Limb (tissue), 2 donors: ENCODE data around the gene RIC3.

ENCODE experiments used
- DNase-seq, 2 donors: peaks; one replicate each; pipeline ENCODE4 v3.0.0-alpha.2; 2016; ENCODE audit errors: extremely low spot score in 2 of 2

Gene RIC3

GRCh38 chr11:8105666-8106065 is 63.2 kb downstream of the RIC3 start:
- DNase-seq: no peak

- DNase-seq: no peak
Measured at GRCh38 chr11:8105133-8105532, 63.7 kb downstream of the RIC3 start.

GRCh38 chr11:8103909-8104308 is 64.9 kb downstream of the RIC3 start:
- no peak for DNase-seq

- no peak for DNase-seq
Measured at GRCh38 chr11:8102965-8103364, 65.9 kb downstream of the RIC3 start.

GRCh38 chr11:8102296-8102915 is 66.4 kb downstream of the RIC3 start:
- no peak for DNase-seq

- no peak for DNase-seq
Measured at GRCh38 chr11:8101421-8101820, 67.4 kb downstream of the RIC3 start.

GRCh38 chr11:8100605-8101004 is 68.2 kb downstream of the RIC3 start:
- DNase-seq: no peak

GRCh38 chr11:8100158-8100557 is 68.7 kb downstream of the RIC3 start:
- DNase-seq: no peak

- DNase-seq: peak; percentile 33 to 86
Measured at GRCh38 chr11:8099291-8099899, 69.4 kb downstream of the RIC3 start.

- no peak for DNase-seq
Measured at GRCh38 chr11:8098879-8099278, 69.9 kb downstream of the RIC3 start.

- no peak for DNase-seq
Measured at GRCh38 chr11:8098361-8098760, 70.5 kb downstream of the RIC3 start.

- no peak for DNase-seq
Measured at GRCh38 chr11:8097926-8098325, 70.9 kb downstream of the RIC3 start.

GRCh38 chr11:8097468-8097867 is 71.4 kb downstream of the RIC3 start:
- DNase-seq: no peak

- no peak for DNase-seq
Measured at GRCh38 chr11:8097062-8097461, 71.8 kb downstream of the RIC3 start.

- DNase-seq: no peak
Measured at GRCh38 chr11:8096575-8096974, 72.2 kb downstream of the RIC3 start.

- DNase-seq: no peak
Measured at GRCh38 chr11:8095806-8096522, 72.9 kb downstream of the RIC3 start.

- DNase-seq: no peak
Measured at GRCh38 chr11:8095371-8095770, 73.5 kb downstream of the RIC3 start.

GRCh38 chr11:8094656-8095055 is 74.2 kb downstream of the RIC3 start:
- no peak for DNase-seq

GRCh38 chr11:8093931-8094575 is 74.8 kb downstream of the RIC3 start:
- no peak for DNase-seq

GRCh38 chr11:8092587-8093424 is 76.0 kb downstream of the RIC3 start:
- peak; percentile 40 to 55 for DNase-seq

- DNase-seq: no peak
Measured at GRCh38 chr11:8091721-8092120, 77.1 kb downstream of the RIC3 start.
